ENCODE results near the gene SPATA32.

Gene SPATA32

DNA sequence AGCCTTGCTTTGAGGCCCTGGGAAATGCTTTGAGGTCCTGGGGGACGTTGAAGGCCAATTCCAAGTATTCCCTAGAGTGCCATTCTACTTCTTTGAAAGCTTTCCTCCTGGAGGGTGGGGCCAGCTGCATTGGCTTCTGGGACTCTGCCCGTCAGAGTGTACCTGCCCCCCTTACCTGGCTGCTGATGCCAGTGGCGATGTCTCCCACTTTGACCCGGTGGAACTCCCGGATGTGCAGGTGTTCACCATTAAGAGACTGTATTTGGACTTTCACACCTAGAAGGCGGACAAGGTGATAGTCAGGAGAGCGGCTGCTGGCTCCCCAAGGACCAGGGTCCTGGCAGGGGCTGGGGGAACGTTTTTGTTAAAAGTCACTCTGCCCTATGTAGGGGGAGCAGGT is 3.1 kb upstream of the SPATA32 start:
- Mint-ChIP-seq H3K9me3 (no peaks in the 10 kb centered on the region), H3K4me1 (peaks cover 9% of the 10 kb centered on the region), H3K36me3 (ENCODE audit: low read depth) (peaks cover 30% of the 10 kb centered on the region), H3K27ac (no peak overlapping the region), H3K27me3 (ENCODE audit: low read depth, poor library complexity) (peaks cover 20% of the 10 kb centered on the region), H3K4me3 (no peak overlapping the region)
- TF ChIP-seq, protein P1, sequence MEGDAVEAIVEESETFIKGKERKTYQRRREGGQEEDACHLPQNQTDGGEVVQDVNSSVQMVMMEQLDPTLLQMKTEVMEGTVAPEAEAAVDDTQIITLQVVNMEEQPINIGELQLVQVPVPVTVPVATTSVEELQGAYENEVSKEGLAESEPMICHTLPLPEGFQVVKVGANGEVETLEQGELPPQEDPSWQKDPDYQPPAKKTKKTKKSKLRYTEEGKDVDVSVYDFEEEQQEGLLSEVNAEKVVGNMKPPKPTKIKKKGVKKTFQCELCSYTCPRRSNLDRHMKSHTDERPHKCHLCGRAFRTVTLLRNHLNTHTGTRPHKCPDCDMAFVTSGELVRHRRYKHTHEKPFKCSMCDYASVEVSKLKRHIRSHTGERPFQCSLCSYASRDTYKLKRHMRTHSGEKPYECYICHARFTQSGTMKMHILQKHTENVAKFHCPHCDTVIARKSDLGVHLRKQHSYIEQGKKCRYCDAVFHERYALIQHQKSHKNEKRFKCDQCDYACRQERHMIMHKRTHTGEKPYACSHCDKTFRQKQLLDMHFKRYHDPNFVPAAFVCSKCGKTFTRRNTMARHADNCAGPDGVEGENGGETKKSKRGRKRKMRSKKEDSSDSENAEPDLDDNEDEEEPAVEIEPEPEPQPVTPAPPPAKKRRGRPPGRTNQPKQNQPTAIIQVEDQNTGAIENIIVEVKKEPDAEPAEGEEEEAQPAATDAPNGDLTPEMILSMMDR (IDR thresholded peaks at IDR 0.05): no peak
- no peak for DNase-seq

DNA sequence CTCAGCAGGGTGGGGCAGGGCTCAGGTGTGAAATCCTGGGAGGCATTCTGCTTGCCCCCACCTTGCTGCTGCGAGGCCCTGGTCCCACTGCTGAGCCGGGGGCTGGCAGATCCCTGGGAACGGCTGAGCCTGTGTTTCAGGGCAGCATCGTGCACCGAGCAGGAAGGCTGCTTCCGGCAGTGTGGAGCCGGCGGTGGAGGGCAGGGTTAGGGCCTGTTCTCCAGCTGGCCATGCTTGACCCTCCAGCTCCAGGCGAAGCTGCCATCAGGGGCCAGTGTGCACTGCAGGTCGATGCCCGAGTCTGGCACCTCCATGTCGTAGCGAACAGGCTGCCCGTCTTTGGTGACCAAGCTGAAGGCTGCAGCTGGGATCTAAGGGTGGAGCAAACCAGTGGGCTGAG is 2.5 kb upstream of the SPATA32 start:
- no peak overlapping the region for H3K4me3 Mint-ChIP-seq
- TF ChIP-seq, protein P1 (IDR thresholded peaks at IDR 0.05): no peak
- peaks cover 23% of the 10 kb centered on the region for H3K27me3 Mint-ChIP-seq (ENCODE audit: low read depth, poor library complexity)
- no peak for DNase-seq
- H3K4me1 Mint-ChIP-seq: peaks cover 9% of the 10 kb centered on the region
- no peak overlapping the region for H3K27ac Mint-ChIP-seq
- H3K9me3 Mint-ChIP-seq: no peaks in the 10 kb centered on the region
- peaks cover 25% of the 10 kb centered on the region for H3K36me3 Mint-ChIP-seq (ENCODE audit: low read depth)

DNA sequence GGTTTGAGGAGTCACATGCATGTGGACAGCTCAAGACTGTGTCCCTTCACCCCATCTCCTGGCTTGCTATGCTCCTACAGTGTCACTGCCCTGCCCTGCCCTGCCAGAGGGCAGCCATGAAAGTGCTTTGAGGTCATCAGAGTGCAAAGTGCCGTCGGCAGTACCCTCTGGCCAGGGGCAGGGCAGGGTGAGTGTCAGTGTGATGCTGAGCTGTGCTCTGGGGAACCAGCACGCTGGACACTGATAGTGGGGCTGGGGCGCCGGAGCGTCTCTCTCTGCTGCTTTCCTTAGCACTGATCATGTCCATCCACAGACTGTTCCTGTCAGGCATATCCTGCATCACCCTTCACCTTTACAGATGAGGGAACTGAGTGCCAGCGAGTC is 1.6 kb upstream of the SPATA32 start:
- H3K4me3 Mint-ChIP-seq: no peak overlapping the region
- peaks cover 21% of the 10 kb centered on the region for H3K27me3 Mint-ChIP-seq (ENCODE audit: low read depth, poor library complexity)
- peaks cover 20% of the 10 kb centered on the region for H3K36me3 Mint-ChIP-seq (ENCODE audit: low read depth)
- DNase-seq: no peak
- TF ChIP-seq, protein P1 (IDR thresholded peaks at IDR 0.05): no peak
- peaks cover 9% of the 10 kb centered on the region for H3K4me1 Mint-ChIP-seq
- no peaks in the 10 kb centered on the region for H3K9me3 Mint-ChIP-seq
- no peak overlapping the region for H3K27ac Mint-ChIP-seq

DNA sequence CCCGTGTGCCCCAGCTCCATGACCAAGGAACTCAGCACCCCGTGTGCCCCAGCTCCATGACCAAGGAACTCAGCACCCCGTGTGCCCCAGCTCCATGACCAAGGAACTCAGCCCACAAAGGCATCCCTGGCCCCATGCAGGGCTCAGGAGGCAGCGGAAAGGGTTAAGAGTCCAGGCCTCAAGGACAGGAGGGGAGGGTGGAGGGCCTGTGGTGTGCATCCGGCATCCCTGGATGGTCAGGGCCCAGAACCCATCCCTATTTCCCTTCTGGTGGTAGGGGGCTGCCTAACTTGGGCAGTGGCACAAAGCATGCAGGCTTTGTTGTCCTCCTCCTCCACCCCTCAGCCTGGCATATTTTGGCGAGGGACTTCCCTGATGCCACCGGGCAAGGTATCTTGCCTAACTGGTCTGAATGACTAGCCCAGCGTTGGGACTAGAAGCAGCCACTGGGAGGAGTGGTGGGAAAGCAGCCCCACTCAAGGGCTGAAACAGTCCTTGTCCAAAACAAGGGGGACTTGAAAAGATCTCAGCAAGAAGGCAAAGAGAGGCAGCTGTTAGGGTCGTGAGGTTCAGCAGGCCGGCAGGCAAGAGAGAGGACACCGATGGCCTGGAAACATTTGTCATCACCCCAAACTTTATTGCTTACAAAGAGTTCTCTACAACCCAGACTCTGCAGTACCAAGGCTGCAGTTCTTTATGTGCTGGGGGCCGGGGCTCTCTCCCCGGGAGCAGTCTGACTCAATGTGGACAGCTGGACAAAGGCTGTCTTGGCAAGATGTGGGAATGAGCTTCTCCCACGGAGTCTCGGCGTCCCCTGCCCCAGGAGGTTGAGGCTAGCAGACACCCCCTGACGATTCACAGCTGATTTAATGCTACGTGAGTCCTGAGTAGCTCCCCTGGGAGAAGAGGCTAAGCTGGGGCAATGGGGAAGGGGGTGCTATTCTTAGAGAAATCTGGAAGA is 902 bp upstream of the SPATA32 start:
- Mint-ChIP-seq H3K27me3 (ENCODE audit: low read depth, poor library complexity) (peaks cover 21% of the 10 kb centered on the region), H3K4me1 (peaks cover 14% of the 10 kb centered on the region), H3K36me3 (ENCODE audit: low read depth) (peaks cover 14% of the 10 kb centered on the region), H3K27ac (no peak overlapping the region), H3K4me3 (peak overlapping the region; percentile 63), H3K9me3 (no peaks in the 10 kb centered on the region)
- TF ChIP-seq, protein P1 (IDR thresholded peaks at IDR 0.05): no peak
- DNase-seq: no peak

DNA sequence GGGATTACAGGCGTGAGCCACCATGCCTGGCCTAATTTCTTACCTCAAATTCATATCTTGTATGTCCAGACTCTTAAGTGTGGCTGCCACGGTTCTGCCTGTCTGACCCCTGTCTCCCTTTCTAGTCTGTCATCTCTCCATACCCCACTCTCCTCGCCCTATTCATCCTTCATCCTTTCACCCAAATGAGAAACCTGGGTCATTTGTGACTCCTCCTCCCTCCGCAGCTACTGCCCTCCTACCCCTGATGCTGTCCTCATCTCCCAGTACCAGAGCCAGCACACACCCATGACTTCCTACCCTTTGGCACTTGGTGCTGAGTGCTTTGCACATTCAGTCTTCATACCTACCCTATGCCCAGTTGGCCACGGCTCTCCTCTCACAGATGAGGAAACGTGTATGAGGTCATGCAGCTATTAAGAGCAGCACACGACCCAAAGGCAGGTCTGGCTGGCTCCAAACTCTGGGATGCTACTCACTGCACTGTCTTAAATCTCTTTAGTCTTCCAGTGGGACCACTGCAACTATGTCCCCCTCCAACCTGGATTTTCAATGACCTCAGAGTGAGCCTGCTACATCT is 1.6 kb downstream of the SPATA32 start:
- Mint-ChIP-seq H3K4me1 (peaks cover 31% of the 10 kb centered on the region), H3K27ac (no peak overlapping the region), H3K27me3 (ENCODE audit: low read depth, poor library complexity) (peaks cover 27% of the 10 kb centered on the region), H3K36me3 (ENCODE audit: low read depth) (peaks cover 4% of the 10 kb centered on the region), H3K9me3 (no peaks in the 10 kb centered on the region), H3K4me3 (peak overlapping the region; percentile 12)
- no peak for DNase-seq
- TF ChIP-seq, protein P1 (IDR thresholded peaks at IDR 0.05): no peak
